H9 (cell line): ENCODE data around the gene SLC22A3. TPM values are rescaled to one million over a fixed set of nuclear protein-coding genes. Genes with fewer than 3 reads are reported as not detected.

Source experiments
- DNase-seq: peaks from one replicate; pipeline ENCODE4 v3.0.0-alpha.2; 2017
- H2AFZ ChIP-seq: one replicate; pipeline ENCODE4 v1.6.1; 2013; ENCODE audit warnings: mild to moderate bottlenecking, low read length, control low read depth, moderate library complexity
- H2AK5ac ChIP-seq: 2 replicates; pipeline ENCODE4 v1.6.1; 2013; ENCODE audit warnings: low read length, control low read depth, mixed read lengths; ENCODE audit not compliant: insufficient read length
- H2BK120ac ChIP-seq: one replicate; pipeline ENCODE4 v1.6.1; 2013; ENCODE audit warnings: low read depth, mild to moderate bottlenecking, low read length, control low read depth, inconsistent platforms; ENCODE audit not compliant: poor library complexity, severe bottlenecking
- H2BK12ac ChIP-seq: 2 replicates; pipeline ENCODE4 v1.6.1; 2013; ENCODE audit warnings: low read length, control low read depth, mixed read lengths, low read depth; ENCODE audit not compliant: insufficient read length
- H2BK15ac ChIP-seq: 2 replicates; pipeline ENCODE4 v1.6.1; 2013; ENCODE audit warnings: low read depth, low read length, control low read depth
- H2BK20ac ChIP-seq: one replicate; pipeline ENCODE4 v1.6.1; 2013; ENCODE audit warnings: low read depth, mild to moderate bottlenecking, low read length, control low read depth, inconsistent platforms; ENCODE audit not compliant: poor library complexity, severe bottlenecking
- H2BK5ac ChIP-seq: 2 replicates; pipeline ENCODE4 v1.6.1; 2013; ENCODE audit warnings: low read length, control low read depth, mixed read lengths; ENCODE audit not compliant: insufficient read length
- H3K14ac ChIP-seq: 2 replicates; pipeline ENCODE4 v1.6.1; 2013; ENCODE audit warnings: low read length, control low read depth; ENCODE audit not compliant: insufficient read depth
- H3K18ac ChIP-seq: 2 replicates; pipeline ENCODE4 v1.6.1; 2013; ENCODE audit warnings: low read depth, mild to moderate bottlenecking, mixed read lengths, low read length, control low read depth; ENCODE audit not compliant: insufficient read length
- H3K23ac ChIP-seq: 2 replicates; pipeline ENCODE4 v1.6.1; 2013; ENCODE audit warnings: low read length, control low read depth, mixed read lengths, low read depth; ENCODE audit not compliant: insufficient read length
- H3K23me2 ChIP-seq: 2 replicates; pipeline ENCODE4 v1.6.1; 2013; ENCODE audit warnings: low read depth, mild to moderate bottlenecking, mixed read lengths, low read length, control low read depth; ENCODE audit not compliant: insufficient read length, poor library complexity, severe bottlenecking
- H3K27ac ChIP-seq: 2 replicates; pipeline ENCODE4 v1.5.1; 2013; ENCODE audit warnings: low read length, control low read depth, mixed read lengths, low read depth; ENCODE audit not compliant: insufficient read length
- H3K27me3 ChIP-seq: 2 replicates; pipeline ENCODE4 v1.6.1; 2013; ENCODE audit warnings: low read length, control low read depth, inconsistent platforms; ENCODE audit not compliant: insufficient read depth
- H3K4ac ChIP-seq: 2 replicates; pipeline ENCODE4 v1.6.1; 2013; ENCODE audit warnings: low read depth, mild to moderate bottlenecking, control low read depth, inconsistent platforms, low read length, moderate library complexity
- H3K4me1 ChIP-seq: 2 replicates; pipeline ENCODE4 v1.6.1; 2013; ENCODE audit warnings: low read length, control low read depth, inconsistent platforms; ENCODE audit not compliant: insufficient read depth
- H3K4me2 ChIP-seq: 2 replicates; pipeline ENCODE4 v1.6.1; 2013; ENCODE audit warnings: low read length, control low read depth, mixed read lengths; ENCODE audit not compliant: insufficient read length, insufficient read depth
- H3K56ac ChIP-seq: 2 replicates; pipeline ENCODE4 v1.6.1; 2013; ENCODE audit warnings: low read depth, mild to moderate bottlenecking, mixed read lengths, low read length, control low read depth; ENCODE audit not compliant: insufficient read length
- H3K79me1 ChIP-seq: 2 replicates; pipeline ENCODE4 v1.6.1; 2013; ENCODE audit warnings: low read depth, mild to moderate bottlenecking, moderate library complexity, low read length, control low read depth, inconsistent platforms; ENCODE audit not compliant: insufficient read depth, poor library complexity, severe bottlenecking
- H3K79me2 ChIP-seq: 2 replicates; pipeline ENCODE4 v1.6.1; 2013; ENCODE audit warnings: low read length, control low read depth, inconsistent platforms; ENCODE audit not compliant: insufficient read depth
- H3K9ac ChIP-seq: 2 replicates; pipeline ENCODE4 v1.6.1; 2013; ENCODE audit warnings: low read length, control low read depth, mixed read lengths; ENCODE audit not compliant: insufficient read length; ENCODE audit errors: extremely low read depth
- H3K9me3 ChIP-seq: one replicate; pipeline ENCODE4 v1.6.1; 2013; ENCODE audit warnings: low read depth, low read length, inconsistent platforms; ENCODE audit not compliant: control insufficient read depth
- H3T11ph ChIP-seq: one replicate; pipeline ENCODE4 v1.6.1; 2013; ENCODE audit warnings: mild to moderate bottlenecking, low read length, control low read depth, inconsistent platforms
- H4K20me1 ChIP-seq: one replicate; pipeline ENCODE4 v1.6.1; 2013; ENCODE audit not compliant: control insufficient read depth, insufficient read length, insufficient read depth
- H4K5ac ChIP-seq: 2 replicates; pipeline ENCODE4 v1.6.1; 2013; ENCODE audit warnings: low read depth, mild to moderate bottlenecking, mixed read lengths, low read length, control low read depth; ENCODE audit not compliant: insufficient read length
- H4K8ac ChIP-seq: replicated peaks from 2 replicates; pipeline ENCODE4 v1.6.1; 2013; ENCODE audit warnings: low read length, control low read depth, mixed read lengths, low read depth; ENCODE audit not compliant: insufficient read length
- H4K91ac ChIP-seq: 2 replicates; pipeline ENCODE4 v1.6.1; 2013; ENCODE audit warnings: low read depth, mild to moderate bottlenecking, moderate library complexity, mixed read lengths, low read length, control low read depth; ENCODE audit not compliant: insufficient read length
- H3K27ac Mint-ChIP-seq, 3 experiments: 2 replicates in 2 of 3; 3 replicates in 1 of 3; pipeline ENCODE4 v1.8.0; 2020 to 2021; ENCODE audit warnings: mixed read lengths in 3 of 3, mild to moderate bottlenecking in 1 of 3, moderate library complexity in 1 of 3
- H3K27me3 Mint-ChIP-seq: 2 replicates; pipeline ENCODE4 v1.8.0; 2021; ENCODE audit warnings: low read depth, mild to moderate bottlenecking, moderate library complexity, mixed read lengths
- H3K36me3 Mint-ChIP-seq, 3 experiments: 2 replicates in 2 of 3; 3 replicates in 1 of 3; pipeline ENCODE4 v1.8.0; 2020 to 2021; ENCODE audit warnings: low read depth in 3 of 3, mixed read lengths in 3 of 3; ENCODE audit not compliant: insufficient read depth in 1 of 3
- H3K4me1 Mint-ChIP-seq, 2 experiments: 2 replicates each; pipeline ENCODE4 v1.8.0; 2020; ENCODE audit warnings: mixed read lengths in 2 of 2
- H3K4me3 Mint-ChIP-seq, 2 experiments: 2 replicates in 1 of 2; 3 replicates in 1 of 2; pipeline ENCODE4 v1.8.0; 2020 to 2021; ENCODE audit warnings: mild to moderate bottlenecking in 2 of 2, mixed read lengths in 2 of 2, moderate library complexity in 1 of 2
- H3K9me3 Mint-ChIP-seq, 2 experiments: 2 replicates in 1 of 2; 3 replicates in 1 of 2; pipeline ENCODE4 v1.8.0; 2020; ENCODE audit warnings: mild to moderate bottlenecking in 2 of 2, mixed read lengths in 2 of 2, moderate library complexity in 1 of 2
- CTCF ChIP-seq: fragments of 200-600 bp; sonication (generic); conservative IDR thresholded peaks from 3 replicates; pipeline ENCODE4 v1.8.0; 2021; ENCODE audit warnings: antibody characterized with exemption, mild to moderate bottlenecking
- whole genome bisulfite sequencing: extraction: QIAGEN DNeasy Blood & Tissue Kit; methylation state at CpG from one replicate; pipeline ENCODE4 v1.1.7; 2013; ENCODE audit warnings: missing lambda C conversion rate, low lambda C conversion rate, mixed read lengths; ENCODE audit not compliant: insufficient read length; ENCODE audit errors: extremely low coverage; 5-methylcytosine and 5-hydroxymethylcytosine counted together
- total RNA-seq: library from RNA; stranded (reverse); gene quantifications from 2 replicates; pipeline ENCODE4 v1.2.1, GENCODE V29; 2021

The SLC22A3 gene
- total RNA-seq, 1 experiment from 2014 or later = 2.7 TPM

- Histone ChIP-seq H2BK5ac (no peak overlapping the region), H3K27me3 (no peaks in the 10 kb centered on the region), H3K9ac (no peak overlapping the region), H4K91ac (no peak overlapping the region), H3K14ac (no peak overlapping the region), H3K9me3 (no peaks in the 10 kb centered on the region), H2BK12ac (no peak overlapping the region), H2AFZ (no peak overlapping the region), H3K4me2 (no peak overlapping the region), H3K56ac (no peak overlapping the region), H2AK5ac (no peak overlapping the region), H3K23ac (no peak overlapping the region), H3K79me2 (no peaks in the 10 kb centered on the region), H3K18ac (no peak overlapping the region), H2BK15ac (no peak overlapping the region), H4K8ac (no peak overlapping the region), H2BK20ac (no peak overlapping the region), H3K4me1 (no peaks in the 10 kb centered on the region), H3K27ac (no peak overlapping the region), H4K5ac (no peak overlapping the region), H3K79me1 (no peaks in the 10 kb centered on the region), H2BK120ac (no peak overlapping the region), H4K20me1 (no peaks in the 10 kb centered on the region), H3K4ac (no peak overlapping the region), H3T11ph (no peak overlapping the region), H3K23me2 (no peaks in the 10 kb centered on the region)
- Mint-ChIP-seq H3K36me3 (no peaks in the 10 kb centered on the region), H3K4me3 (no peak overlapping the region), H3K27me3 (peaks cover 3% of the 10 kb centered on the region), H3K9me3 (no peaks in the 10 kb centered on the region), H3K27ac (no peak overlapping the region), H3K4me1 (peaks cover 0 to 4% of the 10 kb centered on the region in 2 experiments; a peak in 2 of 4 replicates)
- TF ChIP-seq CTCF = no peak
- DNase-seq = no peak
- no CpG with 5 or more reads among the region's 3 CpGs for WGBS
Observed at GRCh38 chr6:160337991-160338390, 10.2 kb upstream of the SLC22A3 start.
